ENCODE data around the gene PAXX.

GRCh38 chr9:136964171-136964689 is 28.0 kb upstream of the PAXX start:
- no peak for TF ChIP-seq CTCF (IDR thresholded peaks at IDR 0.05)
- no peak for TF ChIP-seq REST (IDR thresholded peaks at IDR 0.05; ENCODE audit: insufficient read depth in 1 of 2, low read depth in 2 of 2, low read length in 1 of 2)

Data from Panc1 (cell line).